Kidney (tissue), 14 donors: ENCODE results near the gene INSYN2B. TPM values are rescaled to one million over a fixed set of nuclear protein-coding genes. Genes with fewer than 3 reads are reported as not detected.

Experiments used
- DNase-seq, 5 donors: peaks; one replicate each; pipeline ENCODE4 v3.0.0-alpha.2; 2013 to 2020
- FAIRE-seq: peaks from 2 replicates; lab custom pipeline; 2012; peaks lifted over from hg19 to GRCh38; lab: Jason Lieb, UNC
- H3K27ac ChIP-seq, 2 donors: one replicate each; pipeline ENCODE4 v1.7.0; 2013; ENCODE audit warnings: low read depth in 2 of 2, low read length in 2 of 2, inconsistent platforms in 1 of 2
- H3K27me3 ChIP-seq: one replicate; pipeline ENCODE4 v1.7.1; 2013; ENCODE audit warnings: low read length, inconsistent platforms; ENCODE audit not compliant: control insufficient read depth, insufficient read depth
- H3K36me3 ChIP-seq, 3 donors: one replicate each; pipeline versions ENCODE4 v1.7.0 to v1.7.1; 2013; ENCODE audit warnings: low read length in 3 of 3, control low read depth in 1 of 3, inconsistent platforms in 1 of 3; ENCODE audit not compliant: insufficient read depth in 3 of 3, control insufficient read depth in 2 of 3
- H3K4me1 ChIP-seq, 3 donors: one replicate each; pipeline versions ENCODE4 v1.7.0 to v1.7.1; 2013; ENCODE audit warnings: low read length in 3 of 3, inconsistent platforms in 1 of 3, low read depth in 1 of 3; ENCODE audit not compliant: control insufficient read depth in 2 of 3, insufficient read depth in 2 of 3
- H3K4me3 ChIP-seq, 3 donors: one replicate each; pipeline versions ENCODE4 v1.7.0 to v1.8.1; 2013; ENCODE audit warnings: low read length in 3 of 3, control low read depth in 1 of 3, inconsistent platforms in 1 of 3
- H3K9ac ChIP-seq, 3 donors: one replicate each; pipeline versions ENCODE4 v1.7.0 to v1.7.1; 2013; ENCODE audit warnings: low read length in 3 of 3, control low read depth in 1 of 3, inconsistent platforms in 1 of 3
- H3K9me3 ChIP-seq, 3 donors: one replicate each; pipeline versions ENCODE4 v1.7.0 to v1.7.1; 2013; ENCODE audit warnings: low read length in 3 of 3, control low read depth in 1 of 3, inconsistent platforms in 1 of 3; ENCODE audit not compliant: control insufficient read depth in 2 of 3, insufficient read depth in 1 of 3
- CTCF ChIP-seq: IDR thresholded peaks from 3 replicates; pipeline ENCODE4 v1.5.1; 2012; ENCODE audit warnings: mild to moderate bottlenecking, moderate library complexity, borderline replicate concordance; ENCODE audit not compliant: insufficient read depth; ENCODE audit errors: extremely low read depth
- intact Hi-C: fragments of 100-400 bp; cut with DNase I; formaldehyde crosslinking; loops from one replicate; pipeline ENCODE4 v1.11.1; 2022
- polyA plus RNA-seq: library from polyadenylated mRNA; stranded (reverse); fragments of 350-450 nt; fragmentation: Illumina TruSeq; extraction: RNeasy Lipid Tissue Mini Kit (QIAGEN cat#74804); gene quantifications from one replicate; pipeline ENCODE4 v1.2.3, GENCODE V29; 2014; ENCODE audit warnings: low read depth, low replicate concordance; ENCODE audit not compliant: insufficient read depth
- total RNA-seq: library from RNA; stranded (reverse); fragmentation: NEBNext Ultra II Directional; extraction: Animal tissue kit (Norgen Biotek cat#: 25700); gene quantifications from one replicate; pipeline ENCODE4 v1.2.1, GENCODE V29; 2021
- donor health status: control.
- donor health status: control.
- donor health status: control.
- donor health status: control.
- donor health status: control.
- donor health status: DM: yes; HTN: yes; CAD: no.
- donor health status: Normal renal cell carcinoma (clear cell type).

INSYN2B gene
- total and polyA plus RNA-seq, 2 donors from 2014 or later, result 0.28 TPM; not detected in 1

- no peak for FAIRE-seq
- no peaks in the 10 kb centered on the region for H3K36me3 ChIP-seq
- no peaks in the 10 kb centered on the region for H3K9me3 ChIP-seq
- H3K27me3 ChIP-seq, result peaks cover 2% of the 10 kb centered on the region
- H3K4me3 ChIP-seq, result no peak overlapping the region
- intact Hi-C loops, result no loop called here
- no peak for TF ChIP-seq CTCF
- no peak overlapping the region for H3K27ac ChIP-seq
- no peaks in the 10 kb centered on the region for H3K4me1 ChIP-seq
- no peak for DNase-seq
- no peak overlapping the region for H3K9ac ChIP-seq
Measured at GRCh38 chr5:169880012-169880663, 100.2 kb downstream of the INSYN2B start.

GRCh38 chr5:169876386-169876785, 103.9 kb downstream of the INSYN2B start:
- Histone ChIP-seq H3K27me3 (peaks cover 2% of the 10 kb centered on the region), H3K36me3 (no peaks in the 10 kb centered on the region), H3K27ac (no peak overlapping the region), H3K9ac (no peak overlapping the region), H3K4me1 (no peaks in the 10 kb centered on the region), H3K9me3 (no peaks in the 10 kb centered on the region), H3K4me3 (no peak overlapping the region)
- FAIRE-seq (no peak), DNase-seq (no peak)
- TF ChIP-seq CTCF, result no peak
- intact Hi-C loops, result no loop called here

- no peak overlapping the region for H3K27ac ChIP-seq
- FAIRE-seq, result no peak
Measured at GRCh38 chr5:169875731-169876130, 104.6 kb downstream of the INSYN2B start.

More at GRCh38 chr5:169875731-169876130, 104.6 kb downstream of the INSYN2B start:
- H3K27me3 ChIP-seq, result peaks cover 2% of the 10 kb centered on the region
- H3K4me1 ChIP-seq, result no peaks in the 10 kb centered on the region
- no peak overlapping the region for H3K9ac ChIP-seq
- H3K36me3 ChIP-seq, result no peaks in the 10 kb centered on the region
- intact Hi-C loops, result no loop called here
- H3K9me3 ChIP-seq, result no peaks in the 10 kb centered on the region
- TF ChIP-seq CTCF, result no peak
- H3K4me3 ChIP-seq, result no peak overlapping the region
- DNase-seq, result peak; percentile 21 to 85 (median 51)
